NCI-H2107 (cell line): ENCODE data around the gene B4GALT1.
"Not testable (repeated sequence)": the region's sequence is repeated elsewhere in the genome, so short reads cannot be mapped to it uniquely, and the experiment has no call there.

Source experiments
- DNase-seq: peaks from one replicate; lab custom pipeline; 2025; lab: John Stamatoyannopoulos, UW

Gene B4GALT1

DNA sequence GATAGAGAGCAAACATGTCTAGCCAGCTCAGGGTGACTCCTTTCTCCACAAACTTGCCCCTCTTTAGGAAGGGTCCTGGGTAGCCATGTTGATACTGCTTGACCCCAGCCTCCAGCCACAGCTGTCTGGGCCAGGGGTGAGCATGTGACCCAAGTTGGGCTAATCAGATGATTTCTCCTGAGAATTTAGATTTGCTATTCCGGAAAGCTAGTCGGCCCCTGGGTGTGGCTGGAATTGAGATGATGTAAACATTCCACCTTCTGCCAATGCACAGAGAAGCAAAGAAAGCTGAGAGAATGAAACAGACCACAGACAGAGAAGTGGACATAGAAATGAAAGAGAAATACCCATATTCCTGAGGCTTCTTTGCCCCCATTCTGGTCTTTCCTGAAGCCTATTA lies 17.8 kb upstream of the B4GALT1 start:
- DNase-seq = no peak

DNA sequence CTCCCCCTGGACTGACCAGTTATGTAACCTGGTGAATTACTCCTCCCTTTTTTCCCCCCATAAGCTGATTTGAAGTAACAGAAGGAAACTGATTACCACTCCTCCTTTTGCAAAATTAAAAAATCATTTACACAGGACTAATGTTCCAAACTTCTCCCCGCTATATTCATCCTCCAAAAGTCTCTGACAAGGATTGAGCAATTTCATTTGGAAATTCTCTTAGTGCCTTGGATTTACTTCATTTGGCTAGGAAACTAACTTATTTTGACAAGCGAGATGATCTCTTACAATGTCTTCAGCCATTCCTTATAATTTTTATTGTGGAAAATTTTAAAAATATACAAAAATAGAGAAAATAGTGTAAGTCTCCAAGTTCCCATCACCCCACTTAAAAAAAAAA lies 15.4 kb upstream of the B4GALT1 start:
- no peak for DNase-seq

DNA sequence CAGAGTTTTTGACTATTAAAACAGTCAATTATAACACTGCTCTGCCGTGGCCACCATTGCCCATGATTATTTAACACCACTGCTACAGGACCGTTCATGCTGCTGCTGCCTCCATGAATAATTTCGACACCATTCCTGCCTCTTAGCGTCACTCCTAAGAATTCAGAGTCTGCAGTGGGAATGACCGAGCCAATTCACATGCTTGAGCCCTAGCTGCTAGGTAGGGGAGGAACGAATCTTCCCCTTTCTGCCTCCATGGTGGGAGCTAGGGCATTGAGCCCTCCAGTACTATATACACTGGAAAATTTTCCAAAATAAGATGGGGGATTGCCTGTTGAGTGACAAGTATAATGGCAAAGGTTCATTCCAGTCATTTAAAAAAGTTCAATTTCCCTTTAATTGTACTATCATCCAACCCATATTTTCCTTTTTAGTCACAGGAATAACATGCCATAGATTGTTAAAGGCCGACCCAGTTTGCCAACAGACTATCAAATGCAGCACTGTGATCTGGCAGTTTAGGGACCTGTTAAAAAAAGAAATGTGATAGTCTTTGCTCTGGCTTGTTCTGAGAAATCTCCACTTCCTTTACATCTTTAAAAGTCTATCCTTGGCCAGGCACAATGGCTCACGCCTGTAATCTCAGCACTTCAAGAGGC lies 13.5 kb upstream of the B4GALT1 start:
- no peak for DNase-seq

DNA sequence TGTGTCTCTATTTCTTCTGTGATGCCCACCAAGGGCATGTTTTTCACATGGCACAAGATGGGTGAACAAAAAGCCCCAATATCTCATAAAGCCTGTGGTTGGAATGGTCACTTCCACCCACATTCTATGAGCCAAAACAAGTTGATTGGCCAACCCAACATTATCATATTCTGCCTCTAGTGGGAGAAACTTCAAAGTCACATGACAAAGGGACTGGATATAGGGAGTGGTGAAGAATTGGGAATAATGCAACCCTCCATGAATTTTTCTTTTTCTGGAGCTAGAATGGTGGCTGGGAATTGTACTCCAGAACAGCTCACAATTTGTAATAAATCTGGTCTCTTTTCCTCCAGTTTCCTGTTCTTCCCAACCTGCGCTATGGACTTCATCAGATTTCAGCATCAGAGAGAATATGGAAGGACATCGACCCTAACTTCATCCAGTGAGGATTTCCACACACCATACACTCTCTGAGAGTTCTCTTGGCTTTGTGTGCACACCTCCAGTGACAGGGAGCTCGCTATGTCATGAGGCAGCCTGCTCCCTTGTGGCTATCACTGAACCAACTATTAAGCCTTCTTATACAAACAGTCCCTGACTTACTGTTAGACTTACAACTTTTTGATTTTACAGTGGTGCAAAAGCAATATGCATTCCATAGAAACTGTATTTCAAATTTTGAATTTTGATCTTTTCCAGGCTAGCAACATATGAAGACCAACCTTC lies 12.0 kb upstream of the B4GALT1 start:
- DNase-seq = no peak

DNA sequence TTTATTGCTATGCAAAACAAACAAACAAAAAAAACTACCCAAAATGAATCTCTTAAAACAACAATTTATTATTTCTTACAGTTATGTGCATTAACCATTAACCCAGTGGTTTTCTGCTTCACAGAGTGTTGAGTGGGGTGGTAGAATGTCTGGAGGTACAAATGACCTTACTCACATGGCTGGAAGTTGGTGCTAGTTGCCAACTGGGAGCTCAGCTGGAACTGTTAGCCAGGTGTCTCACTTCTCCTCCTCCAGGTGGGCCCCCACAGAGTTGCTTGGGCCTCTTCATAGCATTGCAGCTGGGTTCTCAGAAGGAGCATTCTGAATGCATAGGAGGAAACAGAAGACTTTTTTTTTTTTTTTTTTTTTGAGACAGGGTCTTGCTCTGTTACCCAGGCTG lies 10.5 kb upstream of the B4GALT1 start:
- no peak for DNase-seq

DNA sequence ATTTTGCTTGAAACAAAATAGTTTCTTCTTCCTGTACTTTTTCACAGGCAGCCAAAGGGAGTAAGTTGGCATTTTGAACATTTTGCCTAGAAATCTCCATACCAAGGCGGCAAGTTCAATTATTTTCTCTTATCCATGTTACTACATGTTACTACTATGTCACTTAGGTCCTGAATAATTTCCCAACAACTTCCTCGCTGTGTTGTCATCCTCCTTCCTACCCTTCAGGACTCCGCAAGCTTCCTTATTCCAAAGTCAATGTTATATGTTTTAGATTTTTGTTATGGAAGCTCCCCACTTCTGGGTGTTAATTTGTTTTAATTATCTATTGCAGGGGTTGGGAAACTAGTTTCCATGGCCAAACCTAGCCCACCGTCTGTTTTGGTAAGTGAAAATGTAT lies 9.9 kb upstream of the B4GALT1 start:
- no peak for DNase-seq

DNA sequence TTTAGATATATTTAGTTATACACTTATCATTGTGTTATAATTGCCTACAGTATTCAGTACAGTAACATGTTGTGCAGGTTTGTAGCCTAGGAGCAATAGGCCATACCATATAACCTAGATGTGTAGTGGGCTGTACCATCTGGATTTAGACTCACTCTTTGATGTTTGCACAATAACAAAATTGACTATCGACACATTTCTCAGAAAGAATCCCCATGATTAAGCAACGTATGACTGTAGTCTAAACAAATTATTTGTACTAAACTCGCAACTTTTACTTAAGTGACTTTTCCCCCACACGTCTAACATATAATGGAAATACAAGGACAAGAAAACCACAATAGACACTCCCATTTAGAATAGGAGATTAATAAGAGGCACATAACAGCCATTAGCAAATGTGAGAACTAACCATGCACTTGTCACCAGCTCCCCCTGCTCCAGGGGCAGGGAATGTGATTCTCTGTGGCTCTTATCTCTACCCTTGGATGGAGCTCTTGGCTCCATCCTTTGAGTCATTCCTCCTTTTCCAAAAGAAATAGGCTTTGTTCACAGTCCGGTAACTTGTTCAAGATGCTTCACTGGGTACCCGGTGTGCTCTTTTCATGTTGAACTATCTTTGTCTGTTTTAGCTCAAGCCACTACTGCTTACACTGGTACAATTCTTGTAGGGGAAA lies 8.7 kb upstream of the B4GALT1 start:
- no peak for DNase-seq

DNA sequence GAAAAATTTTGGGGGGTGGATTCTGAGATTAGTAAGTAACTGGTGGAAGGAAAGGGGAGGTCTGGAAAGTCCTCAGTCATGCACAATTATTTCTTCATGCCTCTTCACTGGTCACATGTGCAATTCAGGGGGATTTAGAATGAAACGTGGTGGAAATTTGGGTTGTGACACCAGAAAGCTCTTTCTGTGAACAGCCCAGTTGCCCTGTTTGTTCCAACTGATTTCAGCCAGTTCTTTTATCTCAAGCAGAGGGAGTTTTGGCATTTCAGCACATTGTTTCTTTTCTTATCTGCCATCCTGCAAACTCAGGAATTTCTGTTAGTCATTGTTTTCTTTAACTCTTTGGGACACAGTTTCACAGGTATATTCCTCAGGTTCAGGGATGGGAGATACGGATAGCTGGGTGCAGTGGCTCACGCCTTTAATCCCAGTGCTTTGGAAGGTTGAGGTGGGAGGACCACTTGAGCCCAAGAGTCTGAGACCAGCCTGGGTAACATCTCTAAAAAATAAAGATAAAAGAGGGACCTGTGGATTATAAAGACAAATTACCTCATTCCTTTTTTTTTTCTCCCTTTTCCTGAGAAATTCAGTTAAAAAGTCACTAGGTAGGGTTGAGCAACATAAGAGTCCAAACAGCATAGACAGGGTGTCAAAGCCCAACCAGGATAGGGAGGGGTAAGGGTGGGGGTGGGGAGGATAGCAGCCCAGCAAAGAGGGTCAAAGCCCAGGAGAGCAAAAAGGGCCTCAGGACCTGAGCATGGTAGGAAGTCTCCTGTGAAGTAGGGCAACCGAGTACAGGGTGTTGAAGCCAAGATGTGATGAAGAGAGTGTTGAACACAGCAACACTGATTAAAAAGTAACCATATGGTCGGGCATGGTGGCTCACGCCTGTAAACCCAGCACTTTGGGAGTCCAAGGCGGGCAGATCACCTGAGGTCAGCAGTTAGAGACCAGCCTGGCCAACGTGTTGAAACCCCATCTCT lies 5.4 kb upstream of the B4GALT1 start:
- DNase-seq = no peak

DNA sequence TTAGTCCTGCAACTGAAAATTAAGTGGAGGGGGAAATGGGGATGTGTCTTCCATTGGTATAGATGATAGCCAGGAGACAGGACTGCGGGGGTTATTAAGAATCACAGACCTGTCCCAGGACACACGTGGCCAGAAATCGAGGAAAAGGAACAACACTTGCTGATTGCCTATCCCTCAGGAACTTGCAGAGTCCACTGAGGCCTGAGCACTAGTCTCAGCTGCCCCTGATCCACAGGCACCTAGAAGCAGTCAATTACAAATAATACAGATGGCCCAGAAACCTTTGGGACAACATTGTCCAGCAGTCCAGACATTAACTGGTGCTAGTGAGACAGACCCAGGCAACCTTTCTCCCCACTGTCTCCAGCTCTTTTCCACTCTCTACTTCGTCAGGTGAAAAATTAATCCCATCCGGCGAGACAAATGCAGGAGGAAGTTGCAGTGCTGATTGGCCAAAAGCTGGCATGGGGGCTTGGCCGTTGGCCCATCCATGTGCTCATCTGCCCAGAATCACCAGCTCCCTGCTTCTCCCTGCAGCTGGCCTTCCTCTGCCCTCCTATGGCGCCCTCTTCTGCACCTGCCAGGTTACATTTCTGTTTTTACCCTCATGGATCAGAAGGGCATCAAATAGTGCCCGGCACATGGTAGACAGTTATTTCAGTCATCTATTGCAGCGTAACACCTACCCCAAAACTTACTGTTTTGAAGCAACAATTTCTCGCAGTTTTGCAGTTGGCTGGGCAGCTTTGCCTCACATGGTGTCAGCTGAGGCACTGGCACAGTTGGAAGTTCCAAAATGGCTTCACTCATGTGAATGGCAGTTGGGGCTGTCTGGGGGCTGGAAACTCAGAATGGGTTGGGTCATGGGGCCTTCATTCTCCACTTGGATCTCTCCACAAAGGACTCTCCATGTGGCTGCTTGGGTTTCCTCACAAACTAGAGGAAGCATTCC lies 3.6 kb upstream of the B4GALT1 start:
- DNase-seq = no peak

DNA sequence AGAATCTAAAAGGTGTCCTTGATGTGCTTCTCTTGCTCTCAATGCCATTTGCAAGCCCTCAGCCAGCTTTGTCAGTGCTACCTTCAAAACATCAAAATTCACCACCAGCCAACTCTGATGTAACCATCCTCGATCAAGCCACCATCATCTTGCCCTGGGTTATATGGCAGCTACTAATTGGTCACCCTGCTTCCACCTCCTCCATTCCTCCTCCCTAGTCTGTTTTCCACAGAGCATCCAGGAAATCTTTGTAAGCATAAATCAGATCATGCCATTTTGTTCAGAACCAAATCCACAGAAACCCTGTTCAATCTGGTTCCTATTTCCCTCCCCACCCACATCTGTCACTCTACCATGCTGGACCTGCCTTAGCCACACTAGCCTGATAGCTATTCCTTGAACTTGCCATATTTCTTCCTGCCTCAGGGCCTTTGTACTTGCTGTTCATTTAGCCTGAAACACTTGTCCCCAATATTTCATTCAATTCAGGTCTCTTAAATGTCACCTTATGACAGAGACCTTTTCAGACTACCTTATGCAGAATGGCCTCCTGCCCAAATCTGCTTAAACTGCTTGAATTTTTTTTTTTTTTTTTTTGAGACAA lies 1.9 kb upstream of the B4GALT1 start:
- DNase-seq = no peak

DNA sequence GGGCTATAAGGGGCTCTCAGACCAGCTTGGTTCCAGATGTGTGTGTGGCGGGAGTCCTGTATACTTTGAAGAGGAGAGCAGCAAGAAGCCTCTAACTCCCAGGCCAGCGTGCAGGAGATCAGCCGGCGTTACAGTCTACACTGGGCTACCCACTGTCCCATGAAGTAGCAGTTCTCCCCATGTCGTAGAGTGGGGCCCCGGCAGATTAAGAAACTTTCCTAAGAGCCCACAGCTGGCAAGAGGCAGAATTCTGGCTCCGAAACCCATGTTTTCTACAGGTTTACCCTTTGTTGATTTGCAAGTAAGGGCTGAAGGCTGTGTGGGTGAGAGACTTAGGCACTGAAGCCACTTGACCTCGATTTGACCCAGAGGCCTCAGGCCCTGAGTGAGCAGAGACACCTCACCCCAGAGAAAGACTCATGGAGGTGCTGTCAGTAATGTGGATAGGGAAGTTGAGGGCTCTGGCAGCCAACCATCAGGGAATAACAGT lies 881 bp upstream of the B4GALT1 start:
- no peak for DNase-seq

DNA sequence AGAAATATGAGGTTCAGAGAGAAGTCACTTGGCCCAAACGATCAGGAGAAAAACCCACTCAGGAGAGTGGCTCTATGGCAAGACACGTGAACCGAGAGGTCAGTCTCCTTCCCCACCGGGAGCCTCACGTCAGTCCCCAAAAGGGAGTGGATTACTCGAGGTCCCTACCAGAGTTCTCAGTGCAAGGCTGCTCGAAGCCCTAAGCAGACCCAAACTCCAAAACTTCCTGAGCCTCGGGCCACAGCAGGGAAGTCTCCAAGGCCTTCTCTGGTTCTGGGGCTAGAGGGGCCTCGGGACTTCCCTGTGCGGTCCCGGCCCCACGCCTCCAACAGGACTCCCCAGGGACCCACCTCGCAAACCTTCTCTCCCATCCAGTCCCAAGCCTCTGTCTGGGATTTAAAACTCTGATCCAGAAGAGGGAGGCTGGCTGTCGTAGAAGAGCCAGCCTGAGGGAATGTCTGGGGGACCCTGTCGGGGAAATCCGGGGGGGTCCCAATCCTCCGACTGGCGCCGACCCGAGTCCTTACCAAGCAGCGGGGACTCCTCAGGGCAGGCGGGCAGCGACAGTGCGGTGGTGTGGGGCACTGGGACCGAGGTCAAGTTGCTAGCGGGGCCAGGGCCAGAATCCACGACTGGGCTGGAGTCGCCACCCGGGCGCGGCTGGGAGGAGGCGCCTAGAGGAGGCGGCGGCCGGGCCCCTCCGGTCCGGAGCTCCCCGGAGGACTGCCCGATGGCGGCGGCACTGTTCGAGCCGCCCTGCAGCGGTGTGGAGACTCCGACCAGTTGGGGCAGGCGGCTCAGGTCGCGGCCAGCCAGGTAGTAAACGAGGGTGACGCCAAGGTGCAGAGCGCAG lies 679 bp downstream of the B4GALT1 start:
- DNase-seq = no peak

DNA sequence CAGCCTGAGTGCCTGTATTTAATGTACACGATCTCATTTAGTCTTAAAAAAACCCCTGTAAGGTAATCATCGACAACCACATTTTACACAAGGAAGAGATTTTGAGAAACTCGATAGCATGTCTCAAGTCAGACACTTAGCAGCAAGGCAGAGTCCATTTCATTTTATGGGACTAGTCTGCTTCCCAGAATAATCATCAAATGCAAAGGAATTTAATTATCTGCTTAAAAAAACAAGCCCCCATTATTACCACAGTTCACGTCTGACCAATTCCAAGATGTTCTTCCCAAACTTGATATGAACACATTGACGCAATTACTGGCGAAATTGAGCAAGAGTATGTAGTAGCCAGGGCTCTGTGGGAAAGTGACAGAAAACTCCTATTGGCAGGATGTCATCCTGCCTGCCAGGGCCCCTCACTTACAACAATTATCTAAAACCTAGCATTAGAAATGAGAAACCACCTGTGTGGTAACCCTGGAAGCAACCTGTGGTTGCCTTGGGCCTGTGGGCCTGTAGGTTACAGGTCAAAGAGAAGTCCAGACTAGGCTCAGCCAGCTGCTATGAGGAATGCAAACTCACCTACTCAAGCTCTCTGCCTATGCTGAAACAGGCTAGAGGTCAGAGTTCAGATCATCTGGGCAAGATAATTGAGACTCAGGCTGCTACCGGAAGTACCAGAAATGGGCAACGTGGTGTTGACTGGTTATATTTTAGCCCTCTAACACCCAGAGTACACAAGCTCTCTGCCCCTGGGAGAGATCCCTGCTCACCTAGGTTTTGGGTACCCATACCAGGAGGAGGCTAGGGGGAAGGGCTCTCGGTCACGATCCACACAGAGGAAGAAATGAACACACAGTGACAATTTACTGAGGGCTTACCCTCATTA lies 1.6 kb downstream of the B4GALT1 start:
- no peak for DNase-seq

DNA sequence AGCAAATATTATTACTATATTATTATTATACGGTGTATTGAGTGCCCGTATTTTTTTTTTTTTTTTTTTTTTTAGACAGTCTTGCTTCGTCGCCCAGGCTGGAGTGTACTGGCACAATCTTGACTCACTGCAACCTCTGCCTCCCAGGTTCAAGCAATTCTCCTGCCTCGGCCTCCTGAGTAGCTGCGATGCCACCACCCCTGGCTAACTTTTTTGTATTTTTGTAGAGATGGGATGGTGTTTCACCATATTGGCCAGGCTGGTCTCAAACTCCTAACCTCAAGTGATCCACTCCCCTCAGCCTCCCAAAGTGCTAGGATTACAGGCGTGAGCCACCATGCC lies 2.2 kb downstream of the B4GALT1 start:
- DNase-seq = not testable (repeated sequence)

DNA sequence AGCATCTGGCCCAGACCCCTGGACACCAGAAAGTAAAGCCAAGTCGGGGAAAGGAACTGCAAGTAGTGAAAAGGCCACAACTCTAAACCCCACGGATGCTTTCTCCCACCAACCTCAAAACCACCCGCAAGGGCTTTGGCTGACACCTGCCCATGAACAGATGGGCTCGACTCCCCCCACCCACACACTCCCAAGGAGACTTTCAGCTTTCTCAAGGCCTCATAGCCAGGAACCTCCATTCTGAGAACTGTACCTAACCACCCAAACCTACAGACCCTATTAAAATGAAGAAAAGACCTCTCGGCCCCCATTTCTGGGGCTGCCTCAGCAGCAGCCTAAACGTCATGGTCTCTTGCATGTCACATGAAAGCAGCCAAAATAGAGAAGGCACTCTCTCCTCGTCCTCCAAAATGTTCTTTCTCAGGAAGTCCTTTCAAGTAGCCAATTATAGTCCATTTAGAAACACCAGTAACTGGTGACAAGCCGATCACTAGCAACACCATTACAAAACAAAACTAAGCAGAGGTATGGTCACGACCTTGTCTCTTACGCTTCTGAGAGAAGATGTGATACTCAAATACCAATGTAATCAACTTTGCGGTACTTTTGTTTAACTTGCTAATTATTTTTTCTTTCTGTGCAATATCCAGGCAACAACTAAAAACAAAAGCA lies 2.9 kb downstream of the B4GALT1 start:
- no peak for DNase-seq

DNA sequence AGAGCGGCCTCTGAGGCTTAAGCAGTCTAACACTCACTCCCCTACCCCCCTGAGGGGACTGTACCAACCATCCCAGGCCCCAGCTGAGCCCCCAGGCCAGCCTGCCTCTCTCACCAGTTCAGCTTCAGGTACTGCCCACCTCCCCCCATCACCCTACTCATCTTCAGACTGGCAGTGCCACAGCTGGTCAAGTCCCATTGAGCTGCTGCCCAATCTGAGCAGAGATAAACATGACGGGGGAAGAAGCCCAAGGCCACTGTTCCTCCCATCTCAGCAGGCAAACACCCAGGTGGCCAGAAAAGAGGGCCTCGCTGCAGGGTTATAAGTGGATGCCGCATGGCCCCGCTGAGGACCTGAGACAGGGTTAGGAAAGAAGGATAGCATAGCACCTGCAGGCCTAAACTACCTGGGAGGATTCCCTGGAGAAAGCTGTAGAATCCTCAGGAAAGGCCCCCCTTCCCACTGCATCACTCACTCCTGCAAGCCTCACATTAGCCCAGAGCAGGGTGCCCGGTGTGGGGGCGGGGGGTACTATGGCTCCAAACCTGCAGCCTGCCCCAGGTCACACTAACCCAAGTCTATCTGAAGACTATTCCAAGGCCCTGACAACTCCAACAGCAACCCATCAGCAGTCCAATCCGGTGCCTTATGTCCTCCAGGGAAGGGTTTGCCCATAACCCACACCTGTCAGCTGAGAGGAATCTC lies 3.6 kb downstream of the B4GALT1 start:
- no peak for DNase-seq

DNA sequence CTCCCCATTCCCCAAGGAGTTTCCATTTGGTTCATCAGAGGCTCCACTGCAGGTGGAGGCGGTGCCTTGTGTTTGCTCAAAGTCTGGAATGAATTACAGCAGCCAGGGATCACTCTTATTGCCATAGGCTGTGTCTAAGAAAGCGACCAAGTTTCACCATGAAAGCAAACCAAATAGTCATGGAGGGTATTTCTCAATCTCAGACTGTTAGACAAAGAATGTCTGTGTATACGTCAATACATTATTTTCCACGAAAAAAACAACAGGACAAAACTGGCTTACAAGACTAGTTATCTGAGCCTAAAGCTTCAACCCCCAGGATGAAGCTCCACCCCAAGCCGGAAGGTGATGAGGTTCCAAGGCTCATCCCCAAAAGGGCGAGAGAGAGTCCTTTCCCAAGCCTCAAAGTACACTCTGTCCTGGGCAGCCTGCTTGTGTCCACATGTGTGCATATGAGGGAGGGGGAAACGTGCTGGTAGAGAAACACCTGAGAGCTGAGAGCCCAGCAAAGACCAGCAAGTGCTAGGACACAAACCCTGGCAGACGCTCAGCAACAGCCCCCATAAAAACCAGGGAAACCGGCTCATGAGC lies 4.3 kb downstream of the B4GALT1 start:
- no peak for DNase-seq
